K562 (cell line): ENCODE data around the gene KRT33A. TPM values are rescaled to one million over a fixed set of nuclear protein-coding genes. Genes with fewer than 3 reads are reported as not detected.

Experiments used
- ATAC-seq: fragments of 200-7000 bp; cut with Tn5 transposase; 3 replicates; pipeline ENCODE4 v1.9.1; 2020; ENCODE audit warnings: moderate library complexity
- BruUV-seq: library from RNA; stranded (reverse); fragments of 400-500 nt; replicated peaks from 2 replicates; lab custom pipeline; 2021; lab: Mats Ljungman, UMichigan
- CTCF ChIA-PET: fragments of 300-600 bp; formaldehyde crosslinking; extraction: SDS; loops from one replicate; lab custom pipeline; 2021; ENCODE audit warnings: low intra/inter-chr PET ratio; lab: Yijun Ruan, JAX
- POLR2A ChIA-PET: fragments of 300-600, 350-650 bp; sonication (Branson Sonifier 250); formaldehyde crosslinking; extraction: SDS; loops from one replicate; lab custom pipeline; 2021; ENCODE audit warnings: antibody characterized with exemption, inconsistent platforms; lab: Yijun Ruan, JAX
- DNase-seq, 4 experiments: peaks; one replicate each; pipeline versions ENCODE4 v3.0.0 to v3.0.0-alpha.2; 2011 to 2018; ENCODE audit warnings: low spot score in 3 of 4, mixed read lengths in 3 of 4; ENCODE audit errors: extremely low read depth in 1 of 4
- FAIRE-seq: peaks from 2 replicates; lab custom pipeline; 2011; peaks lifted over from hg19 to GRCh38; lab: Jason Lieb, UNC
- H2AFZ ChIP-seq: 2 replicates; pipeline ENCODE4 v1.6.0; 2011; ENCODE audit warnings: low read depth, low read length, control low read depth, inconsistent platforms
- H3K27ac ChIP-seq: fragments of 200-600 bp; 3 replicates; pipeline ENCODE4 v1.8.0; 2011; ENCODE audit warnings: low read depth, mild to moderate bottlenecking, control low read depth, inconsistent platforms, low read length, moderate library complexity, mixed read lengths; ENCODE audit errors: extremely low read depth
- H3K27me3 ChIP-seq, 2 experiments: fragments of 300-600 bp in 1 of 2; 2 replicates in 1 of 2; 3 replicates in 1 of 2; pipeline versions ENCODE4 v1.6.0 to v1.8.0; 2011; ENCODE audit warnings: inconsistent platforms in 2 of 2, low read length in 2 of 2, mild to moderate bottlenecking in 1 of 2, mixed read lengths in 1 of 2, moderate library complexity in 1 of 2; ENCODE audit not compliant: control insufficient read depth in 2 of 2, insufficient read depth in 2 of 2
- H3K36me3 ChIP-seq: fragments of 300-600 bp; 3 replicates; pipeline ENCODE4 v1.8.0; 2011; ENCODE audit warnings: mild to moderate bottlenecking, low read length, inconsistent platforms; ENCODE audit not compliant: control insufficient read depth, insufficient read depth
- H3K4me1 ChIP-seq, 2 experiments: fragments of 200-600 bp in 1 of 2; replicated peaks in 1 of 2; 2 replicates in 1 of 2; 3 replicates in 1 of 2; pipeline versions ENCODE4 v1.5.1 to v1.8.0; 2011; ENCODE audit warnings: inconsistent platforms in 2 of 2, low read length in 2 of 2, mild to moderate bottlenecking in 1 of 2, mixed read lengths in 1 of 2, moderate library complexity in 1 of 2; ENCODE audit not compliant: control insufficient read depth in 2 of 2, insufficient read depth in 2 of 2
- H3K4me2 ChIP-seq: 2 replicates; pipeline ENCODE4 v1.6.1; 2011; ENCODE audit warnings: low read length, control low read depth, inconsistent platforms, mixed read lengths; ENCODE audit not compliant: insufficient read depth
- H3K4me3 ChIP-seq: fragments of 200-600 bp; sonication (generic), shearing (Covaris generic); 2 replicates; pipeline ENCODE4 v1.5.1; 2016; ENCODE audit warnings: control low read depth, inconsistent platforms
- H3K79me2 ChIP-seq: fragments of 200-600 bp; 3 replicates; pipeline ENCODE4 v1.8.0; 2011; ENCODE audit warnings: low read length, inconsistent platforms; ENCODE audit not compliant: control insufficient read depth, insufficient read depth
- H3K9ac ChIP-seq, 2 experiments: 2 replicates each; pipeline versions ENCODE4 v1.6.0 to v1.6.1; 2011; ENCODE audit warnings: low read depth in 2 of 2, low read length in 2 of 2, control low read depth in 1 of 2, inconsistent platforms in 1 of 2, mild to moderate bottlenecking in 1 of 2, mixed read lengths in 1 of 2; ENCODE audit not compliant: insufficient read depth in 1 of 2
- H3K9me1 ChIP-seq: one replicate; pipeline ENCODE4 v1.6.0; 2011; ENCODE audit warnings: inconsistent platforms, mild to moderate bottlenecking, low read length, moderate library complexity; ENCODE audit not compliant: control insufficient read depth, insufficient read depth
- H3K9me3 ChIP-seq: replicated peaks from 2 replicates; pipeline ENCODE4 v1.5.1; 2011; ENCODE audit warnings: low read depth, low read length, inconsistent platforms; ENCODE audit not compliant: control insufficient read depth, insufficient read depth
- H4K20me1 ChIP-seq: replicated peaks from 2 replicates; pipeline ENCODE4 v1.6.1; 2011; ENCODE audit warnings: low read length, inconsistent platforms, mixed read lengths; ENCODE audit not compliant: control insufficient read depth, insufficient read depth
- BCL6 ChIP-seq: fragments of 250-450 bp; sonication (Bioruptor Pico); IDR thresholded peaks from 2 replicates; pipeline ENCODE4 v1.4.0; 2020
- C11orf30 ChIP-seq: fragments of 450-650 bp; IDR thresholded peaks from 2 replicates; pipeline ENCODE4 v1.6.1; 2016; ENCODE audit warnings: low read depth, mild to moderate bottlenecking
- EP300 ChIP-seq: IDR thresholded peaks from 2 replicates; pipeline ENCODE4 v1.6.1; 2012; ENCODE audit warnings: low read length, improper control_type of control experiment
- HDAC6 ChIP-seq: IDR thresholded peaks from 2 replicates; pipeline ENCODE4 v1.6.1; 2012; ENCODE audit warnings: low read depth, mild to moderate bottlenecking, control low read depth, inconsistent platforms, low read length, moderate library complexity
- JUN ChIP-seq, 2 experiments: sonication (generic) in 1 of 2; formaldehyde crosslinking in 1 of 2; IDR thresholded peaks; 2 replicates each; pipeline versions ENCODE4 v1.6.1 to v1.8.0; 2012 to 2022; ENCODE audit warnings: borderline replicate concordance in 2 of 2, mild to moderate bottlenecking in 2 of 2, improper control_type of control experiment in 1 of 2, low read depth in 1 of 2, low read length in 1 of 2, missing genetic modification reagents in 1 of 2
- JUND ChIP-seq, 2 experiments: IDR thresholded peaks; 2 replicates in 1 of 2; 3 replicates in 1 of 2; pipeline ENCODE4 v1.6.1; 2011; ENCODE audit warnings: borderline replicate concordance in 2 of 2, low read depth in 2 of 2, low read length in 2 of 2, improper control_type of control experiment in 1 of 2, missing biosample characterization in 1 of 2, missing genetic modification characterization in 1 of 2, missing genetic modification reagents in 1 of 2
- PHF20 ChIP-seq: fragments of 450-650 bp; IDR thresholded peaks from 2 replicates; pipeline ENCODE4 v1.6.1; 2018; ENCODE audit not compliant: partially characterized antibody
- PML ChIP-seq: IDR thresholded peaks from 2 replicates; pipeline ENCODE4 v1.6.1; 2012; ENCODE audit warnings: low read length, inconsistent platforms
- SMARCB1 ChIP-seq: IDR thresholded peaks from 2 replicates; pipeline ENCODE4 v1.6.1; 2011; ENCODE audit warnings: improper control_type of control experiment, low read depth; ENCODE audit not compliant: insufficient read length
- SNAPC5 ChIP-seq: fragments of 250-450 bp; sonication (Bioruptor Pico); IDR thresholded peaks from 2 replicates; pipeline ENCODE4 v1.8.0; 2021; ENCODE audit warnings: moderate library complexity, mild to moderate bottlenecking, inconsistent platforms
- SRF ChIP-seq, 2 experiments: fragments of 250-450, 450-650 bp in 1 of 2; sonication (Bioruptor Pico) in 1 of 2; sonication (generic) in 1 of 2; formaldehyde crosslinking; IDR thresholded peaks; 2 replicates each; pipeline versions ENCODE4 v1.5.0 to v1.5.1; 2020 to 2022; ENCODE audit warnings: mild to moderate bottlenecking in 1 of 2, missing genetic modification reagents in 1 of 2
- TAF1 ChIP-seq: IDR thresholded peaks from 2 replicates; pipeline ENCODE4 v1.6.1; 2011; ENCODE audit warnings: mild to moderate bottlenecking, low read length, moderate library complexity; ENCODE audit not compliant: insufficient read depth, control insufficient read depth, severe bottlenecking; ENCODE audit errors: extremely low read depth
- TGIF2 ChIP-seq: sonication (generic); formaldehyde crosslinking; IDR thresholded peaks from 2 replicates; pipeline ENCODE4 v1.8.1; 2022; ENCODE audit warnings: mild to moderate bottlenecking, missing genetic modification reagents, moderate library complexity
- THRB ChIP-seq: fragments of 450-650 bp; formaldehyde crosslinking; conservative IDR thresholded peaks from 2 replicates; pipeline ENCODE4 v1.4.0; 2022; ENCODE audit warnings: mild to moderate bottlenecking, missing genetic modification characterization
- ZBTB5 ChIP-seq: fragments of 450-650 bp; IDR thresholded peaks from 2 replicates; pipeline ENCODE4 v1.6.1; 2017; ENCODE audit warnings: antibody characterized with exemption
- ZNF280B ChIP-seq: fragments of 250-450 bp; sonication (Bioruptor Pico); IDR thresholded peaks from 2 replicates; pipeline ENCODE4 v1.5.1; 2021; ENCODE audit warnings: mild to moderate bottlenecking
- WGBS: fragments of 100-300 bp; shearing (Covaris generic); methylation state at CpG from one replicate; pipeline ENCODE4 v1.1.6; 2016; ENCODE audit warnings: low coverage, mixed read lengths; ENCODE audit not compliant: insufficient coverage; ENCODE audit errors: missing lambda C conversion rate; 5-methylcytosine and 5-hydroxymethylcytosine counted together
- in situ Hi-C: fragments of 300-500 bp; cut with MboI; formaldehyde crosslinking; loops from 4 replicates; pipeline ENCODE4 v1.15.0; 2018; ENCODE audit warnings: inconsistent platforms, mixed read lengths
- intact Hi-C: fragments of 100-400 bp; cut with micrococcal nuclease; formaldehyde crosslinking; loops from 2 replicates; pipeline ENCODE4 v1.14.2; 2022
- polyA plus RNA-seq, 8 experiments: library from polyadenylated mRNA; depleted of rRNA in 4 of 8; stranded (reverse) in 5 of 8; unstranded in 3 of 8; fragments of >200 nt; fragmentation: Nextera tagmentation in 2 of 8; fragmentation: Illumina TruSeq in 1 of 8; extraction: Ambion mirVana in 2 of 8; extraction: Trizol in 1 of 8; gene quantifications; 2 replicates each; pipeline versions ENCODE4 v1.2.1 to v1.2.3, GENCODE V29; 2011 to 2014; ENCODE audit warnings: inconsistent platforms in 1 of 8, missing spikeins in 1 of 8
- total RNA-seq, 7 experiments: library from RNA; depleted of rRNA in 6 of 7; stranded (reverse); fragments of >200 nt in 6 of 7; fragmentation: Illumina TruSeq in 2 of 7; extraction: Trizol in 2 of 7; gene quantifications; 2 replicates each; pipeline versions ENCODE4 v1.2.1 to v1.2.3, GENCODE V29; 2011 to 2021; ENCODE audit warnings: low replicate concordance in 1 of 7

KRT33A gene
- total and polyA plus RNA-seq, 9 of the 15 experiments (the other 6 are each of a cell fraction or from before 2014, with no cell fraction given) = not detected

DNA sequence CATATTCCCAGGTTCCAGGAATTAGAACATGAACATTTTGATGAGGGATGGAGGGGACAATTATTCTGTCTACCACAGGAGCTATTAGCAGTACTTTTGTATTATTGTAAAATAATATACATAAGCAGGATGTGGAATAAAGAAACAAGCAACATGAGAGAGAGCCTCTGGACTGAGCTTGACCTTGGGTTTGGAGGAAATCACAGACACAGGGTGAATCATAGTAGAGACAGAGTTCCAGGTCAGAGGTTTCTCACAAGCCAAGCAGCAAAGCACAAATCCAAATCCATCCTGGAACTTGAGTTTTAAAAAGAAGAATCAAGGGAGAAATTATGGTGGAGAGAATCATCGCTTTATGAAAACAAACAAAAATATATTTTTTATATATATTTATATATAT, 41.6 kb upstream of the KRT33A start:
- in situ Hi-C loops (no loop called here), intact Hi-C loops (no loop called here)
- Histone ChIP-seq H3K4me3 (no peak overlapping the region), H3K79me2 (no peaks in the 10 kb centered on the region), H3K9ac (no peak overlapping the region), H2AFZ (no peak overlapping the region), H3K9me3 (no peaks in the 10 kb centered on the region), H3K9me1 (no peaks in the 10 kb centered on the region), H3K27me3 (peaks cover 4 to 22% of the 10 kb centered on the region in 2 experiments; a peak in 3 of 5 replicates), H4K20me1 (no peaks in the 10 kb centered on the region), H3K4me2 (no peak overlapping the region), H3K4me1 (no peaks in the 10 kb centered on the region), H3K27ac (no peak overlapping the region), H3K36me3 (no peaks in the 10 kb centered on the region)
- no peak for ATAC-seq
- no peak for FAIRE-seq
- CTCF ChIA-PET = no interaction called here
- TF ChIP-seq SNAPC5 (CRISPR knock-in tag) = no peak
- no peak for TF ChIP-seq SMARCB1
- no peak for TF ChIP-seq PML
- TF ChIP-seq JUND (IDR thresholded peaks at IDR 0.05; ENCODE audit: borderline replicate concordance, low read depth, low read length) = no peak
- no peak for TF ChIP-seq JUND (tag; IDR thresholded peaks at IDR 0.05; ENCODE audit: borderline replicate concordance, low read depth, low read length)
- no peak for TF ChIP-seq ZNF280B (CRISPR knock-in tag)
- TF ChIP-seq HDAC6 = no peak
- no peak for TF ChIP-seq JUN (IDR thresholded peaks at IDR 0.05; ENCODE audit: borderline replicate concordance, low read depth, low read length)
- no peak for TF ChIP-seq JUN (CRISPR knock-in tag; IDR thresholded peaks at IDR 0.05; ENCODE audit: borderline replicate concordance)
- no peak for TF ChIP-seq SRF (CRISPR knock-in tag; IDR thresholded peaks at IDR 0.05)
- no peak for TF ChIP-seq PHF20
- no peak for TF ChIP-seq TGIF2
- TF ChIP-seq BCL6 (CRISPR knock-in tag) = no peak
- no peak for TF ChIP-seq C11orf30
- TF ChIP-seq EP300 = no peak
- no peak for TF ChIP-seq THRB (CRISPR knock-in tag)
- TF ChIP-seq TAF1 = no peak
- no peak for TF ChIP-seq ZBTB5
- 7% methylated on average over 1 of the region's 1 CpG for WGBS
- BruUV-seq = no TSS peak
- POLR2A ChIA-PET = no interaction called here
- DNase-seq = no peak
